Fibroblast of gingiva (primary cell): ENCODE data around the gene SYT15B.
"Not testable (repeated sequence)": the region's sequence is repeated elsewhere in the genome, so short reads cannot be mapped to it uniquely, and the experiment has no call there.

ENCODE experiments used
- DNase-seq: peaks from one replicate; pipeline ENCODE4 v3.0.0-alpha.2; 2011; ENCODE audit warnings: low read depth

The SYT15B gene

DNA sequence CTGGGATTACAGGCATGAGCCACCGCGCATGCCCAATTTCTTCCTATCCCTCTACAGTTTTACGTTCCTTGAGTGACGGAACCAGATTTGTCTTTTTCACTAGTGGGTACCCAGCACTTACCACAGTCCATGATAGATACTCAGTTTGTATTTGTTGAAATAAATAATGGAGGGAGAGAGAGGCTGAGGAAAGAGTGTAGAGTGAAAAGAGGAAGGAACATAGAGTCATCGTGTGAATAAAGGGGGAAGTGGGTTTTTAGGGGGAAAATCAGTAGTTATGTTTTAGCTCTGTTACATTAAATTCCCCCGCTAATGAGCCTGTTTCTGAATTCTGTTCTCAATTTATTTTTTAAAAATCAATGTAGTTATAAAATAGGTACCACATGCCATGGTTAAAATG is 37.7 kb downstream of the SYT15B start:
- not testable (repeated sequence) for DNase-seq

DNA sequence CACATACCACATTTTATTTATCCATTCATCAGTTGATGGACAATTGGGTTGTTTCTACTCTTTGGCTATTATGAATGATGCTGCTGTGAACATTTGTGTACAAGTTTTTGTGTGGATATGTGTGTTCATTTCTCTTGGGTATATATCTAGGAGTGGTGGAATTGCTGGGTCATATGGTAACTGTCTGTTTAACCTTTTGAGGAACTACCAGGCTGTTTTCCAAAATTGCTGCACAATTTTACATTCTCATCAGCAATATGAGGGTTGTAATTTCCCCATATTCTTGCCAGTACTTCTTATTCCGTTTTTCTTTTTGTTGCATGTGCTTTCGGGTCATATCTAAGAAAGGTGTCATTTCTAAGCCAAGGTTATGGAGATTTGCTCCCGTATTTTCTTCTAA is 38.3 kb downstream of the SYT15B start:
- DNase-seq: not testable (repeated sequence)

- DNase-seq: peak; percentile 3
Measured at GRCh38 chr10:47724119-47724518, 39.3 kb downstream of the SYT15B start.

- not testable (repeated sequence) for DNase-seq
Measured at GRCh38 chr10:47723362-47723761, 40.0 kb downstream of the SYT15B start.

- not testable (repeated sequence) for DNase-seq
Measured at GRCh38 chr10:47717011-47717769, 46.2 kb downstream of the SYT15B start.
